Fibroblast of skin of abdomen (primary cell): Measurements from ENCODE around the gene CCDC88A. TPM values are rescaled to one million over a fixed set of nuclear protein-coding genes. Genes with fewer than 3 reads are reported as not detected.
"Not testable (repeated sequence)": the region's sequence is repeated elsewhere in the genome, so short reads cannot be mapped to it uniquely, and the experiment has no call there.

Experiments
- DNase-seq: peaks from one replicate; pipeline ENCODE4 v3.0.0-alpha.2; 2013
- polyA plus RNA-seq, 2 experiments: library from polyadenylated mRNA; unstranded; fragments of 120-200 nt; gene quantifications; one replicate each; pipeline ENCODE4 v1.2.1, GENCODE V29; 2013; ENCODE audit not compliant: insufficient read length in 2 of 2

CCDC88A gene
- 41.3 TPM for polyA plus RNA-seq (2013, experiment 1 of 2; ENCODE audit: insufficient read length)
- polyA plus RNA-seq (2013, experiment 2 of 2; ENCODE audit: insufficient read length), result 40.4 TPM

DNA sequence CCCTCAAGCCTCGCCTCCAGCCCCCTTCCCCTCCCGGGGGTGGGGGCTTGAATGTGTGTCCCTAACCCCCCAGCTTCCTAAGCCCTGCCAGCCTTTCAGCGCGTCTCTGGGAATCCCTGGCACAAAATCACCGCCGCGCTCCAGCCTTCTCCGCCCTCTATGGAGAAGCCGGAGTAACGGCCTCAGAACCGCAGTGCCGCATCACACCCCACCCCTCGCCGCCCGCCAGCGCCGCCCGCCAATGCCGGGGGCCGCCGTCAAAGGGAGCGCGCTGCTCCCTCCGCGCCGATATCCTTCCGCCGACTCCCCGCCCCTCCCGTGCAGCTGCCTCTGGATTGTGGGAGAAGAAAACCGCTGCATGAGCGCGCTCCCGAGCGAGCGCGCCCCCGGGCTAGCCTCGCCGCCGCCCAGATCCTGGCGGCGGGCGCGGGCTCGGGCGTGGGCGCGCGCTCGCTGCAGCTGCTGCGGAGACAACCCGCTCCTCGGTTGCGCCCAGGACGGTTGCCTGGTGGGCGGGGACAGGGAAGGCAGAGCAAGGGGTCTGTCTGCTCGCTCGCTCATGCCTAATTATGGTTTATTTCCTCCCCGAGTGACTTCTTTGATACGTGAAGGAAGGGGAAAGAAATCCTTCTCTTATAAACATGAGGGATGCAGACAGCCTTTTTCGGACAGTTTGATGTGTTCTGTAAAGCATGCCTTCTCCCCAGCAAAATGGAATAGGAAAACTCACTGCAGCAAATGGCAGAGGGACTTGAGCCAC, at the start of gene CCDC88A:
Gene CCDC88A (minus strand): TSS at position 178 of the 760 bp plus-strand sequence. CDS start 777 bp downstream, outside the sequence.
- peak; percentile 99 for DNase-seq

GRCh38 chr2:55461679-55462078, 42.0 kb upstream of the CCDC88A start:
- no peak for DNase-seq

DNA sequence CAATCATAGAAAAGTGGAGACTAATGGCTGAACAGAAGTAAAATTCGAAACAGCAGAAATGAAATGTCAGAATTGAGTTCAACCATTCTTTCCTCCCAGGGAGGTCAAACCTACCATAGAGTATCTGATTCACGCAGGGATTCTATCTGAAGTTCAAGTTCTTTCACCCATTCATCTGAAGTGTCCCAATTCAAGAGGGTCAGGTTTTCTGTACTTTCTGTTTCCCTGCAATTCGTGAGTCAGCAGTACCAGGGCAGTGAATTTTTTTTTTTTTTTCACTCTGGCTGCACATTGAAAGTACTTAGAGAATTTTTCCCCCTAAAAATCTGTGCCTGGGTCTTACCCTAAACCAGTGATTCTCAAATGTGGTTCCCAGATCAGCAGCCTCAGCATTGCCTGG, 40.9 kb upstream of the CCDC88A start:
- DNase-seq, result no peak

DNA sequence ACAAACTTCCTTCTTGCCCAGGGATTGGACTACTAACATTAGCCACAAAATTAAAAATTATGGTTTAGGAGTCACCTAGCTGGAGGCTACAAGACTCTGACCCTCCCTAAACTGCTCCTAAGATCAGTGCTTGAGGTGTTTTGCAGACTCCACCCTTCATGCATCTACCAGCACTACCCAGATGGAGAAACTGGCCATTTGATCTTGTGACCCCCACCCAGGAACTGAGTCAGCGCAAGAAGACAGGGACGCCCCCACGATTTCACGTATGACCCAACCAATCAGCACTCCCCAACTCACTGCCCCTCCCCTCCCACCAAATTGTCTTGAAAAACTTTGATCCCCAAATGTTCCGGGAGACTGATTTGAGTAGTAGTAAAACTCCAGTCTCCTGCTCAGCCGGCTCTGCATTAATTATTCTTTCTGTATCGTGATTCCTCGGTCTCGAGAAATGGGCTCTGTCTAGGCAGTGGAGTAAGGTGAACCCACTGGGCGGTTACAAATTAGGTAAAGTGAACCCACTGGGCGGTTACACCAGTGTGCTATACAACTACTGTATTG, 40.1 kb upstream of the CCDC88A start:
- DNase-seq, result no peak

- DNase-seq, result no peak
Observed at GRCh38 chr2:55459279-55459678, 39.6 kb upstream of the CCDC88A start.

DNA sequence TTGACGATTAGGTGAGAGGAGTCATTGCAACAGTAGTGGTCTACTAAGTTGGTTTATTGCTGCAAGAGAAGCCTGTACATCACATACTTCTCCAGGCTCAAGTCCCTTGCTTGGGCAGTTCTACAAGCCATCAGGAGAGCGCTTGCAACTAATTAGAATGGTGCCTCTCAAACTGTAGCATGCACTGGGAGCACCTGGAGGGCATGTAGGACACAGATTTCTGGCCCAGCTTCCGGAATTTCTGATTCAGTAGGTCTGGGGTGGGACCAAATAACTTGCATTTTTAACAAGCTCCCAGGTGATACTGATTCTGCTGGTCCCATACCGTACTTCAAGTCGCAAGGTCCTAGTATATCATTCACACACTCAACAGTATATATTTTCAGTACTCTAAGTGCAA, 34.5 kb upstream of the CCDC88A start:
- DNase-seq, result no peak

- no peak for DNase-seq
Observed at GRCh38 chr2:55452879-55453278, 33.2 kb upstream of the CCDC88A start.

- no peak for DNase-seq
Observed at GRCh38 chr2:55451699-55452098, 32.0 kb upstream of the CCDC88A start.

DNA sequence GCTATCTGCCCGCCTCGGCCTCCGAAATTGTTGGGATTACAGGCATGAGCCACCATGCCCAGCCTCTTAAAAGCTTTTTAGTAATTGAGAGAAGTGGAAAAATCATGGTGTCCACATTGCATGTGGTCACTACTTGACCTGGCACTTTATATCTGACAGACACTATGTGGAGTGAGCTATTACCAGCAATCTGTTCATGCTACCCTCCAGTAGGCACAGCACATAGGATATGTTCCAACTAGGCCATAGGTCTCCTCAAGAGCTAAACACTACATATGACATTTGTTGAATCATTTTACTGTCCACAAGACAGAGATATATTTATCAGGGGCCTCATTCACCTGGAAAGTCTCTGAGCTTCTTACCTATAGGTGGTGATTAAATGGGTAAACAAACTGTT, 30.4 kb upstream of the CCDC88A start:
- not testable (repeated sequence) for DNase-seq

DNA sequence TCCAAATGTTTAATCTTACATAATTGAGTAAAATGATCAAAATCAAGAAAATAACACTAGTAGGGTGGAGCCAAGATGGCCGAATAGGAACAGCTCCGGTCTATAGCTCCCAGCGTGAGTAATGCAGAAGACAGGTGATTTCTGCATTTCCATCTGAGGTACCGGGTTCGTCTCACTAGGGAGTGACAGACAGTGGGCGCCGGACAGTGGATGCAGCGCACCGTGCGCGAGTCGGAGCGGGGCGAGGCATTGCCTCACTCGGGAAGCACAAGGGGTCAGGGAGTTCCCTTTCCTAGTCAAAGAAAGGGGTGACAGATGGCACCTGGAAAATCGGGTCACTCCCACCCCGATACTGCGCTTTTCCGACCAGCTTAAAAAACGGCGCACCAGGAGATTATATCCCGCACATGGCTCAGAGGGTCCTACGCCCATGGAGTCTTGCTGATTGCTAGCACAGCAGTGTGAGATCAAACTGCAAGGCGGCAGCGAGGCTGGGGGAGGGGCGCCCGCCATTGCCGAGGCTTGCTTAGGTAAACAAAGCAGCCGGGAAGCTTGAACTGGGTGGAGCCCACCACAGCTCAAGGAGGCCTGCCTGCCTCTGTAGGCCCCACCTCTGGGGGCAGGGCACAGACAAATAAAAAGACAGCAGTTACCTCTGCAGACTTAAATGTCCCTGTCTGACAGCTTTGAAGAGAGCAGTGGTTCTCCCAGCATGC, 22.5 kb upstream of the CCDC88A start:
- not testable (repeated sequence) for DNase-seq

GRCh38 chr2:55441280-55441892, 21.7 kb upstream of the CCDC88A start:
- DNase-seq, result no peak

- DNase-seq, result no peak
Observed at GRCh38 chr2:55439101-55439397, 19.4 kb upstream of the CCDC88A start.

- no peak for DNase-seq
Observed at GRCh38 chr2:55438391-55439100, 18.9 kb upstream of the CCDC88A start.

DNA sequence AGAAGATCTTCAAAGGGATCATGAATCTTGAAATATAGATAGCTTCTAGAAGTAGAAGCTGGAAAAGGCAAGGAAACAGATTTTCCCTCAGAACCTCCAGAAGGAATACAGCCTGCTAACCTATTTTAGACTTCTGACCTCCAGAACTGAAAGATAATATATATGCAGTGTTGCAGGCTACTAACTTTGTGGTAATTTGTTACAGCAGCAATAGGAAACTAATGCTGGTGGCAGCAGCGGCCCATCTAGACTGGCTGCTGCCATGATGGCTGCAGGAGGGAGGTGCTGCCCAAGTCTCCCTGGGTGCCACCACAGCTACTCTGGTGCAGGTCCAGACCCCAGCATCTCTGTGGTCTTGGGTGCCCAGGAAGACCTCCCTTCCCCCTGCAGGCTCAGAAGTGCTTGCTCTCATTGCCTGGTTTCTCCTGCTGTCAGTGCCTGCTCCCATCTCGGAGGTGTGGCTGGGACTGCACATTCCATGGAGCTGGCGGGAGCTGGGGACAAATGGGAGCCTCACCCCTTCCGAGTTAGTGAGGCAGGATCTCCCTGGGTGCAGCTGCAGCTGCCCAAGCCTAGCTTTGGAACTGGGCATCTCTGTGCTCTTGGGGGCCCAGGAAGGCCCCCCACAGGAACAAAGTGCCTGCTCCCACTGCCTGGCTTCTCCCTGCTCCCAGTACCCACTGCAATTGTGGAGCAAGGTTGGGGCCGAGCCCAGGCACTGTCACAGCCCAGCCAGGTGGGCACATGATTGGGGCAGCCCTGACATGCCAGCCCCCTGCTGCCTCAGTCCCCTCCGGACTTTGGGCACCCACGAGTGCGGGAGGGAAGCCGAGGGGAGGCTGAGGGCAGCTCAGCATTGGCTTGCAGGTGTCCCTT, 18.1 kb upstream of the CCDC88A start:
- no peak for DNase-seq

GRCh38 chr2:55431982-55432627, 12.4 kb upstream of the CCDC88A start:
- DNase-seq, result peak; percentile 38

DNA sequence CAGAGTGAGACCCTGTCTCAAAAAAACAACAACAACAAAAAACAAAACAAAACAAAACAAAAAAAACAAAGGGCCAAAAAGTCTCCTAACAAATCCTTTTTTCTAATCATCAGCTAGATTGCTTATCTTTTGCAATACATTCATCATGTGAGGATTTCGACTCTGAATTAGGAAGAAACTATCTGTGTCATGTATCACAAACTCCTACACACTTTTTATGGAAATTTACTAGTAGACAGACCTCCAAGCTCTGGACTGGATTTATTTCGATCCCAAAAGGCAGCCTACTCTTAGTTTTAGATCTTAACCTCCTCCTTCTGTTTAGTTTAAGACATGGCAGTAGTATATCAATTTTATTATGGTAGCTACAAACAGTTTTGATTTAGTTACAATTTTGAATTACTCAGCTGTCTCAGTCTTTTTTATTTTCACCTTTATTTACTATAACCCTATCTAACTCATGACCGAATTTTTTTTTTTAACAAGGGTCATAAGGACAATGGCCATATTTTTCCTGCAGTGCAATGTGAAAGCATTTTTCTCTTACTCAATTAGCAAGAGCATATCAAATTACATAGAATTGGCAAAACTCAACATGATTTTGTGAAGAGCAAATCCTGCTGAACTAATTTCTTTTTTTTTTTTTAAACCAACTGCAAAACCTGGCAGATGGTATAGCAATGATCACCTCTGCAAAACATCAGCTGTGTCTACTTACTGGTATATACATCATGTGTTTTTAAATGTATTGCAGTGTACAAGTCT, 10.7 kb upstream of the CCDC88A start:
- DNase-seq, result no peak

DNA sequence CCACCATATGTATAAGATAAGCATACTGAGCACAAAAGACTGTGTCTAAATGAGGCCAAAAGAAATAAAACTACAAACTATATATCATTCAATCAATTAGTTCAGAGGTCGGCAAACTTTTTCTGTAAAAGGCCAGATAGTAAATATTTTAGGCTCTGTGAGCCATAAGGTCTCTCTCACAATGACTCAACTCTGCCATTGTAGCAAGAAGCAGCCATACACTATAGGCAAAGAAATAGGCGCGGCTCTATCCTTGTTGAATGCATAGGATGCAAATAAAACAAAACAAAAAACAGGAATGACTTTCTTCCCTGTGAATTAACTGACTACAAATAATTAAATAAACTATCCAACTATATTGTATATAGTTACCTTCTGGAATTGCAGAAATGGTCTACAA, 8.6 kb upstream of the CCDC88A start:
- DNase-seq, result no peak

DNA sequence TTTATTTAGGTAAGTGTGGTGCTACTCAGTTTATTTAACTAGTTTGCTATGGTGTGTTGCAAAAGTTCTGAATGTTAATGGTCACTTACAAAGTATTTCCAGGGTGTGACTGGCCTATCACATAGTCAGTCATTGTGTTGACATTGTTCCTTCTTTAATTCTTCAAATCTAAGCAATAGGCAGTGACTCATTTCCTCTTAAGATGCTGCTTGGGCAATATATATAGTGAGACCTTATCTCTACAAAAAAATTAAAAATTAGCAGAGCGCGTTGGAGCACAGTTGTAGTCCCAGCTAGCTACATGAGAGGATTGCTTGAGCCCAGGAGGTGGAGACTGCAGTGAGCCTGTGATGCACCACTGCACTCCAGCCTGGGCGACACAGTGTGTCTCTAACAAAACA, 5.8 kb upstream of the CCDC88A start:
- peak; percentile 67 for DNase-seq

GRCh38 chr2:55422876-55423665, 3.4 kb upstream of the CCDC88A start:
- DNase-seq, result no peak
